T1000 (cell line): Measurements from ENCODE around the gene IKZF4.
"Not testable (repeated sequence)": the region's sequence is repeated elsewhere in the genome, so short reads cannot be mapped to it uniquely, and the experiment has no call there.

Experiments used
- DNase-seq: peaks from one replicate; lab custom pipeline; 2025; ENCODE audit warnings: mixed read lengths; lab: John Stamatoyannopoulos, UW

Gene IKZF4

GRCh38 chr12:55999522-55999921 lies 21.3 kb upstream of the IKZF4 start:
- not testable (repeated sequence) for DNase-seq

- not testable (repeated sequence) for DNase-seq
These were observed 20.8 kb upstream of the IKZF4 start for GRCh38 chr12:55999999-56000540.

GRCh38 chr12:56001487-56002100 lies 19.2 kb upstream of the IKZF4 start:
- no peak for DNase-seq

GRCh38 chr12:56003376-56003775 lies 17.5 kb upstream of the IKZF4 start:
- DNase-seq = not testable (repeated sequence)

GRCh38 chr12:56004211-56004610 lies 16.6 kb upstream of the IKZF4 start:
- no peak for DNase-seq

GRCh38 chr12:56007564-56008559 lies 13.0 kb upstream of the IKZF4 start:
- DNase-seq = no peak

- DNase-seq = no peak
These were observed 10.7 kb upstream of the IKZF4 start for GRCh38 chr12:56010111-56010570.

GRCh38 chr12:56011509-56012090 lies 9.2 kb upstream of the IKZF4 start:
- DNase-seq = no peak

- no peak for DNase-seq
These were observed 7.4 kb upstream of the IKZF4 start for GRCh38 chr12:56013482-56013881.

GRCh38 chr12:56014205-56014604 lies 6.6 kb upstream of the IKZF4 start:
- DNase-seq = no peak

GRCh38 chr12:56017181-56017580 lies 3.7 kb upstream of the IKZF4 start:
- DNase-seq = no peak

- DNase-seq = no peak
These were observed 2.5 kb upstream of the IKZF4 start for GRCh38 chr12:56018356-56018755.

- DNase-seq = no peak
These were observed 1.1 kb downstream of the IKZF4 start for GRCh38 chr12:56021889-56022497.

GRCh38 chr12:56028511-56029165 lies 7.8 kb downstream of the IKZF4 start:
- no peak for DNase-seq

GRCh38 chr12:56029166-56029519 lies 8.3 kb downstream of the IKZF4 start:
- no peak for DNase-seq

- peak; percentile 23 for DNase-seq
These were observed 8.9 kb downstream of the IKZF4 start for GRCh38 chr12:56029666-56030293.

- no peak for DNase-seq
These were observed 11.1 kb downstream of the IKZF4 start for GRCh38 chr12:56031987-56032386.

GRCh38 chr12:56034586-56035332 lies 13.9 kb downstream of the IKZF4 start:
- DNase-seq = no peak

GRCh38 chr12:56037161-56037560 lies 16.3 kb downstream of the IKZF4 start:
- no peak for DNase-seq

GRCh38 chr12:56038022-56038655 lies 17.3 kb downstream of the IKZF4 start:
- no peak for DNase-seq
